NCI-H1105 treated with DMSO at 0.1 percent for 48 hours (cell line): ENCODE results near the gene SYPL2.
A peak's percentile ranks its signal among the peaks of the same experiment; 100 is the strongest.

Experiments used
- DNase-seq: peaks from one replicate; lab custom pipeline; 2025; lab: John Stamatoyannopoulos, UW

The SYPL2 gene

DNA sequence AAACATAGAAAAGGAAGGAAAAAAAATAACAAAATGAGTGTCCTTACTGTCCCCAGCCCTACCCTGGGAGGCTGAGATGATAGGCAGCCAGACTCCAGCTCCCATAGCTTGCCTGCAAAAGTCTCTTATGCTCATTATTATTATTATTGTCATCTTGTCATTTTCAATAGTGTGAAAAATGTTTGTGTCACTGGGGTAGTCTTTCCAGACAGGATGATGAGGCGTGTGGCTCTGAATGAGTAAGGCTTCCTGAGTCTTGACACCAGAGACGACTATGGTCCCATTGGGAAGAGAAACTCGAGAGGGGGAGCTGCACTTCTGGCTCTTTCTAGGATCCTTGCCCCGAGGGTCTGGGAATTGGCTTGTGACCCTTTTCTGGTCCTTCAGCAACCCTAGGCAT, 26.4 kb downstream of the SYPL2 start:
- no peak for DNase-seq

- DNase-seq, result no peak
Measured at GRCh38 chr1:109493227-109493626, 26.9 kb downstream of the SYPL2 start.

- peak; percentile 87 for DNase-seq
Measured at GRCh38 chr1:109493805-109494539, 27.6 kb downstream of the SYPL2 start, which contains the start of gene CYB561D1. TSS of gene CYB561D1 (plus strand) at chr1:109494094. CDS start at chr1:109494140, 46 bp downstream.

- no peak for DNase-seq
Measured at GRCh38 chr1:109495738-109496137, 29.4 kb downstream of the SYPL2 start.

DNA sequence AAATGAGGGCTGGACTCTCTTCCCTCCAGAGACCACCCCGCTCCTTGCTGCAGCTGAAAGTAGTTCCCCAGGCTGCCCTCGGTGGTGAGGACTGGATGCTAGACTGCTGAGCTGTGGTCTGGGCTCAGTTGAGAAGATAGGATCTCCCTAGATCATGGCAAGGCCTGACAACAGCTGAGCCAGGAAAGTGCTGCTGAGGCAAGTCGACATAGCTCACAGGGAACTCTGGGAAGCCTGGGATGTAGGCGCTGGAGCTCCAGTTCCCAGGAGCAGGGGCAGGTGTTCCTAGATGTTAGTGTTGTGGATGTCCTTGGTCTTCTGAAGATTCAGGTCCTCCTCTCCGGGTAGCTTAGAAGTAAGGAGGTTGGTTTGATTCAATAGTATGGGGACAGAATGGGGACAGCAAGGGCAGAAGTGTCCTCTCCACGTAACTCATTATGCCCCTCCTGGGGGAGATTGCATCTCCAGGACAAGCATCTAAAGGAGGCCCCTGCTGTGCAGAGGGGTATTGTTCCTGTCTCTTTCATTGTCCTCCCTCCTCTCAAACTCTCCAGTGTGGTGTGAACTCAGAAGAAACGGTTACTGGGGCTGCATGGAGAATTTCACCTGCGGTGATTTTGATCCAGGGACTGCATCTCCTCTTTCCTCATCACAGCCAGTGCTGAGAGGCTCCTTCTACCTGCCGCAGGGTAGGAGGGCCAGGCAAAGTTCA, 31.3 kb downstream of the SYPL2 start:
- no peak for DNase-seq

DNA sequence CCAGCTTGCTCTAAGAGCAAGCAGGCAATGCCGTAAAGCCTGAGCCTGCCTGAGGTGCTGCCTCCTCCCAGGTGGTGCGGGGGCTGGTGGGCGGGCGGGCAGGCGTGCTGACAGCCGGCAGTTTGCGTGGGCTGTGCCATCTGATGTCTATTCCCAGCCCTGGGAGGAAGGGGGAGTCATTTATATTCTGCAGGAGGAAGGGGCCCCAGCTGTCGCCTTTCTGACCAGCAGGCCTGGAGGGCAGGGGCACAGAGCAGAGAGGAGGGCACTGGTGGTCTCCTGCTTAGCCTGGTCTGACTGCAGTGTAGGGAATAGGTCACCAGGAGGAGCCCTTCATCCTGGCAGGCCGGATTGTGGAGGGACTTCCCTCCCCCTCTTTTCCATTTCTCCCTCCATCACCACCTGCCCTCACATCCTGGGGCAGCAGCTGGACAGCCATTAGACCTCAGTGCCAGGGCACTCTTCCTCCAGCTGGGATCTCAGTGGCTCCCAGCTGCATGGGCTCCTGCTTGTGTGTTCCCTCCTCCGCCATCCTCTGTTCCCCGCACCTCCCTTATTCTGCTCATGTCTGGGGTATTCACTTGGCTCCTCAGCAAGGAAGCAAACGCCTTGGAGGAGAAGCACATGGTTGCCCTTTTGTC, 31.9 kb downstream of the SYPL2 start:
- peak; percentile 40 for DNase-seq

GRCh38 chr1:109499081-109499480, 32.7 kb downstream of the SYPL2 start:
- DNase-seq, result no peak

DNA sequence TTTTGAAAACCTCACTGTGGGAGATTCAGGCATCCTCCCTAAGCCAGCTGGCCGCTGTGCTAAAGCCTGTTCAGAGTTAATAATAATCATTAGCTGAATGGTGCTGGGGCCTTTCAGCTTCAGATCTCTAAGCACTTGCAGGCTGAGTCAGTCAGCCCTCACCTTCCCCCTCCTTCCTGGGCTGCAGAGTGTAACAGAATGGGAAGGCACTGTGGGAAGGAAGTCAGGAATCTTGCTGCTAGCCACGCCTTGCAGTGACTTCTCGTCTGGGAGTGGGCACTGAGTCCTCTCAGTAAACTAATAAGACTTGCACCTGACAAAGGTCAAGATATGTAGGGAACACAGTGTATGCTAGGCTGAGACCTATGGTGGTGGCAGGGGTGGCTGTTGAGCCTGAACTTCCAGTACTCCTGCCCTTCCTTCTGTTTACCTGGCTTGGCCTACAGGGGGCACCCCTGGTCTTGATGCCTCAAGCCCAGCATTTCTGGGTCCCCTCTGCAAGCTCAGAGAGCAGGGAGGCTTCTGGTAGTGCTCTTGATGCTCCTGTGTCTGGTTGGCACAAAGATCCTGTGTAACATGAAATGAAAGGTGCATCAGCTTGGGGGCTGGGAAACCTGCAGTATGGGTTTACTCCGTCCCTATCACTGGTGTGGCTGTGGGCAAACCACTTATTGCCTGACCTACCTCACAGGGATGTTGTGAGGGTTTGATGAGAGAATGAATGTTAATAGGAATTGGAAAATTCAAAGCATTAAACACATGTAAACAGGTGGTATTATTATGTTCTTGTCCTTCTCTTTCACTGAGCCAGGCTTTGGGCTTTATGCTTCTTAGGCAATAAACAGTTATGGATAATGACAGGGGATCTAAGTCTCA, 33.6 kb downstream of the SYPL2 start:
- DNase-seq, result peak; percentile 2

GRCh38 chr1:109500941-109501381, 34.6 kb downstream of the SYPL2 start:
- DNase-seq, result no peak

GRCh38 chr1:109501644-109502363, 35.5 kb downstream of the SYPL2 start:
- DNase-seq, result no peak

GRCh38 chr1:109502364-109502851, 36.1 kb downstream of the SYPL2 start:
- no peak for DNase-seq

GRCh38 chr1:109503935-109504334, 37.6 kb downstream of the SYPL2 start:
- DNase-seq, result no peak

GRCh38 chr1:109504974-109505373, 38.6 kb downstream of the SYPL2 start:
- no peak for DNase-seq

DNA sequence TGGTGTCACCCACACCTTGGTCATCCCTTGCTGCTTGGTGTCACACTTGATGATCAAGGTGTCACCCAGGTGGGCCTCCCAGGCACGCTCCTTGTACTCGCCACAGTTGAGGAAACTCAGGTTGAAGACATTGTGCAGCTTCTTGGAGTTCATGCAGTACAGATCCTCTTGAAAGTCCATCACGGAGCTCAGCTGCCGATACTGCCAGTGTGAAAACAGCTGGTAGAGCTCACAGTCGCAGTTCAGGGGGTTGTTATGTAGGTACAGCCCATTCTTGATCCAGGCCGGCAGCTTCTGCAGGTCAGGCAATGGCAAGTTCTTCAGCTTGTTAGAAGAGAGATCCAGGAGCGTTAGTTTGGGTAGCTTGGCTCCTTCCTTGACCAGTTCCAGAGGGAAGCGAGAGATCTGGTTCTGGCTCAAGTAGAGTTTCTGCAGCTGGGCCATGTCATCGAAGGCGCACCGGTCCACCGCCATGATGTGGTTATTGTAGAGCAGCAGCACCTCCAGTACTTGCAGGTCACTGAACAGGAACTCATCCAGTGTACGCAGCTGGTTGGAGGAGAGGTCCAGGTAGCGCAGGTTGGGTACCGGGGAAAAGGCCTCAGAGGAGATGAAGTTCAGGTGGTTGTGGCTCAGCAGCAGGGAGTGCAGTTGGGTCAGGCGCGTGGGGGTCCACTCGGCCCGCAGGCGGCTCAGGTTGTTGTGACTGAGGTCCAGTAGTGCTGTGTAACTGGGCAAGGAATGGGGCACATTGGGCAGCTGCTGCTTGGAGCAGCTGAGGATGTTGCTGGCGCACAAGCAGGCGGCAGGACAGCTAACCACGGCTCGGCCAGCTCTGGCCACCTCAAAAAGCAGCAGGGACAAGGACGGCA, 41.9 kb downstream of the SYPL2 start:
- DNase-seq, result no peak

DNA sequence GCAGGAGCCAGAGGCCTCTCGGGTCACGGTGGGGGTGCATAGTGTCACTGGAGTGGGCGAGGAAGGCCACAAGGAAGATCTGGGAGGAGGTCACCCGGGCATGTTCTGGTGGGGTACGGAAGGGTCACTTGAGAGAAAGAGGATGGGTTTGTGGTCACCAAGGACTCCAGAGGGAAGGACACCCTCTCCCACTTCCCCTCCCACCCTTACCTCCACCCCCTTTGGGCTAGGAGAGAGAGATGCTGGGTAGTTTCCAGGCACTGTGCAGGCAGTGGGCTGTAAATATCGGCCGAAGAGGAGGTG, 42.5 kb downstream of the SYPL2 start:
- no peak for DNase-seq

DNA sequence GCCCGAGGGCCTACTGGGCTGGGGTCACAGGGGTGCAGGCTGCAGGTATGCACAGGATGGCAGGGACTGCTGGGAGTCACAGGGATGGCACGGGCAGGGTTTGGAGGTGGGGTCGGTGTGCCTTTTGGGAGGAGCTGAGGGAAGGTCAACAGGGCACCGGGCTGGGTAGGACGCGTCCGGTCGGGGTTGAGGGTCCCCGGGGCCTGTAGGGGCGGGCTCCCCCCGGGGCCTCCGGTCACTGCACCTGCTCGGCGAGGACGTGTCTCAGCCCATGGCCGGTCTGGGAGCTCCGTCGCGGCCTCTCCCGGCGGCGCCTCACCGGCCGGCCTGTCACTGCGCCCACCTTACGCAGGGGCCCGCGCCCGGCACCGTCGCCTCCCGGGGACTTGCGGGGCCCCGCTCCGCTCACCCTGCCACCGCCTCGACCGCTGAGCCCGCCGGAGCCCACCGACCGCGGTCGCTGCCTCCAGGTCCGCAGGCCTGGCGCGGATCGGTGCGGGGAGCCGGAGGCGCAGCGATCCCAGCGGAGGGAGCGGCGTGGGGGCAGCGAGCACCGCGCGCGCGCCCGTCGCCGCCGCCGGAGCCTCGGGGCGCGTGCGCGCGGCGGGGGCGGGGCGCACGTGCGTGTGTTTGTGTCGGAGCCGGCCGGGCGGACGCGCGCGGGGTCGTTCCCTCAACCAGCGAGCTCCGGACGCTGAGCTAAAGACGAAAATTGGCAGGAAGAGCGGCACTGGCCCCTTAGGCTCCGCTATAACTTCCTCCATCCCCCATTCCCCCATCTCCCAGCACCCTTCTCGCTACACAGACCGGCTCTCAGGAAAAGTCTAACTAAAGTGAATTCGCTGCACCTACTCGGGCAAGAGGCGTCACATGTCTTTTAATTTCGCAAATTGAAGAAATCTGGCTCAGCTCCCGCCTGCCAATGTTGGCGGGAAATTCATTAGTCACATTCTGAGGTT, 43.1 kb downstream of the SYPL2 start, which contains the start of gene AMIGO1:
AMIGO1 (minus strand) TSS at position 552 of the 959 bp plus-strand sequence. CDS start 815 bp downstream, outside the sequence.
- peak; percentile 63 for DNase-seq

DNA sequence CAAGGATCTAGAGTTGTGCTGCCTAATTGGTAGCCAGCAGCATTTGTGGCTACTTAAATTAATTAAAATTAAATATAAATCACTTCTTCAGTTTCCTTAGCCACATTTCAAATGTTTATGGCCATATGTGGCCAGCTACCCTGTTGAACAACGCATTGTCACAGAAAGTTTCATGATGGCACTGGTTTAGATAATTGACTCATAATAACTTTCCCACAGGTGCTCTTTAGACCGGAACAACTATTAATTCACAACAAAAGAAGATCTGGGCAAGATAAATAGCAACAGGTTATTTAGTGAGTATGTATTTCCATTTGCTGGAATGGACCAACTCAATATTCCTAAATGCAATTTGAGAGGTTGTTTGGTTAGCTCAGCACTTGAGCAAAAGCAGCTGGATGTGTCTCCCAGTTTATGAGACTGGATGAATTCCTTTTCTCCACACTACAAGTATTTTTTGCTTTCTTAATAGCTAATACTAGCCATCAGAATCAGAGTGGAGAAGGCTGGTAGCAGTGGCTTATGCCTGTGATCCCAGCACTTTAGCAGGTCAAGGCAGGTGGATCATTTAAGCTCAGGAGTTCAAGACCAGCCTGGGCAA, 46.9 kb downstream of the SYPL2 start:
- DNase-seq, result peak; percentile 67

- no peak for DNase-seq
Measured at GRCh38 chr1:109514846-109515245, 48.5 kb downstream of the SYPL2 start.
